Smooth muscle cell (in vitro differentiated cells): ENCODE measurements around the gene WNT7B. TPM values are rescaled to one million over a fixed set of nuclear protein-coding genes. Genes with fewer than 3 reads are reported as not detected.

Source experiments
- DNase-seq: peaks from one replicate; lab custom pipeline; 2025; ENCODE audit not compliant: unreplicated experiment; lab: John Stamatoyannopoulos, UW
- H2AFZ ChIP-seq: fragments of 200-600 bp; sonication (generic); 2 replicates; pipeline ENCODE4 v1.6.0; 2016; ENCODE audit warnings: antibody characterized with exemption, low read depth, mild to moderate bottlenecking
- H3F3A ChIP-seq: fragments of 200-600 bp; sonication (generic); 2 replicates; pipeline ENCODE4 v1.6.0; 2017; ENCODE audit warnings: antibody characterized with exemption, low read depth
- H3K27ac ChIP-seq: fragments of 200-600 bp; sonication (generic); 2 replicates; pipeline ENCODE4 v1.5.1; 2016; ENCODE audit warnings: low read depth, mild to moderate bottlenecking
- H3K27me3 ChIP-seq: fragments of 200-600 bp; sonication (generic); 2 replicates; pipeline ENCODE4 v1.6.1; 2016; ENCODE audit warnings: low read depth, mild to moderate bottlenecking
- H3K36me3 ChIP-seq: fragments of 200-600 bp; sonication (generic); 2 replicates; pipeline ENCODE4 v1.5.1; 2016; ENCODE audit warnings: low read depth
- H3K4me1 ChIP-seq: fragments of 200-600 bp; sonication (generic); 2 replicates; pipeline ENCODE4 v1.5.1; 2016; ENCODE audit warnings: low read depth
- H3K4me2 ChIP-seq: fragments of 200-600 bp; sonication (generic); 2 replicates; pipeline ENCODE4 v1.6.0; 2016; ENCODE audit warnings: mild to moderate bottlenecking
- H3K4me3 ChIP-seq: fragments of 200-600 bp; sonication (generic); 2 replicates; pipeline ENCODE4 v1.5.1; 2016; ENCODE audit warnings: mild to moderate bottlenecking
- H3K79me2 ChIP-seq: fragments of 200-600 bp; sonication (generic); 2 replicates; pipeline ENCODE4 v1.6.0; 2016; ENCODE audit warnings: low read depth, mild to moderate bottlenecking
- H3K9ac ChIP-seq: fragments of 200-600 bp; sonication (generic); 2 replicates; pipeline ENCODE4 v1.6.0; 2016; ENCODE audit warnings: low read depth
- H3K9me3 ChIP-seq: fragments of 200-600 bp; sonication (generic); replicated peaks from 2 replicates; pipeline ENCODE4 v1.5.1; 2016; ENCODE audit warnings: low read depth
- H4K20me1 ChIP-seq: fragments of 200-600 bp; sonication (generic); 2 replicates; pipeline ENCODE4 v1.6.0; 2016; ENCODE audit warnings: low read depth
- WGBS: methylation state at CpG from one replicate; pipeline ENCODE4 v1.1.7; 2016; ENCODE audit warnings: low lambda C conversion rate; 5-methylcytosine and 5-hydroxymethylcytosine counted together
- polyA plus RNA-seq: library from polyadenylated mRNA; unstranded; fragments of >200 nt; fragmentation: Nextera tagmentation; extraction: Ambion mirVana; gene quantifications from 2 replicates; pipeline ENCODE4 v1.2.1, GENCODE V29; 2016
- total RNA-seq: library from RNA; depleted of rRNA; stranded (reverse); fragments of >200 nt; gene quantifications from 2 replicates; pipeline ENCODE4 v1.2.3, GENCODE V29; 2014
- TF ChIP-seq, protein P1 (sequence below): fragments of 200-600 bp; sonication (generic); IDR thresholded peaks from 2 replicates; pipeline ENCODE4 v1.5.1; 2017; ENCODE audit warnings: borderline replicate concordance, mild to moderate bottlenecking, antibody characterized with exemption; ENCODE audit not compliant: insufficient read depth, poor library complexity, severe bottlenecking

The WNT7B gene
- total and polyA plus RNA-seq, 2 experiments from 2014 or later, result 0.69 to 1.6 TPM

- H3K27me3 ChIP-seq, result no peaks in the 10 kb centered on the region
- H3K4me3 ChIP-seq, result no peak overlapping the region
- 56% methylated on average over 7 of the region's 7 CpGs for WGBS
- no peaks in the 10 kb centered on the region for H3K79me2 ChIP-seq
- H4K20me1 ChIP-seq, result no peaks in the 10 kb centered on the region
- H3K9me3 ChIP-seq, result no peaks in the 10 kb centered on the region
- no peak overlapping the region for H3K27ac ChIP-seq
- no peak overlapping the region for H3K9ac ChIP-seq
- H3K4me2 ChIP-seq, result no peak overlapping the region
- H2AFZ ChIP-seq, result no peak overlapping the region
- peaks cover 7% of the 10 kb centered on the region for H3K4me1 ChIP-seq
- DNase-seq, result no peak
- H3K36me3 ChIP-seq, result no peaks in the 10 kb centered on the region
- H3F3A ChIP-seq, result no peaks in the 10 kb centered on the region
- TF ChIP-seq, protein P1, sequence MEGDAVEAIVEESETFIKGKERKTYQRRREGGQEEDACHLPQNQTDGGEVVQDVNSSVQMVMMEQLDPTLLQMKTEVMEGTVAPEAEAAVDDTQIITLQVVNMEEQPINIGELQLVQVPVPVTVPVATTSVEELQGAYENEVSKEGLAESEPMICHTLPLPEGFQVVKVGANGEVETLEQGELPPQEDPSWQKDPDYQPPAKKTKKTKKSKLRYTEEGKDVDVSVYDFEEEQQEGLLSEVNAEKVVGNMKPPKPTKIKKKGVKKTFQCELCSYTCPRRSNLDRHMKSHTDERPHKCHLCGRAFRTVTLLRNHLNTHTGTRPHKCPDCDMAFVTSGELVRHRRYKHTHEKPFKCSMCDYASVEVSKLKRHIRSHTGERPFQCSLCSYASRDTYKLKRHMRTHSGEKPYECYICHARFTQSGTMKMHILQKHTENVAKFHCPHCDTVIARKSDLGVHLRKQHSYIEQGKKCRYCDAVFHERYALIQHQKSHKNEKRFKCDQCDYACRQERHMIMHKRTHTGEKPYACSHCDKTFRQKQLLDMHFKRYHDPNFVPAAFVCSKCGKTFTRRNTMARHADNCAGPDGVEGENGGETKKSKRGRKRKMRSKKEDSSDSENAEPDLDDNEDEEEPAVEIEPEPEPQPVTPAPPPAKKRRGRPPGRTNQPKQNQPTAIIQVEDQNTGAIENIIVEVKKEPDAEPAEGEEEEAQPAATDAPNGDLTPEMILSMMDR, result no peak
Measured at GRCh38 chr22:45987136-45987861, 10.3 kb upstream of the WNT7B start.

DNA sequence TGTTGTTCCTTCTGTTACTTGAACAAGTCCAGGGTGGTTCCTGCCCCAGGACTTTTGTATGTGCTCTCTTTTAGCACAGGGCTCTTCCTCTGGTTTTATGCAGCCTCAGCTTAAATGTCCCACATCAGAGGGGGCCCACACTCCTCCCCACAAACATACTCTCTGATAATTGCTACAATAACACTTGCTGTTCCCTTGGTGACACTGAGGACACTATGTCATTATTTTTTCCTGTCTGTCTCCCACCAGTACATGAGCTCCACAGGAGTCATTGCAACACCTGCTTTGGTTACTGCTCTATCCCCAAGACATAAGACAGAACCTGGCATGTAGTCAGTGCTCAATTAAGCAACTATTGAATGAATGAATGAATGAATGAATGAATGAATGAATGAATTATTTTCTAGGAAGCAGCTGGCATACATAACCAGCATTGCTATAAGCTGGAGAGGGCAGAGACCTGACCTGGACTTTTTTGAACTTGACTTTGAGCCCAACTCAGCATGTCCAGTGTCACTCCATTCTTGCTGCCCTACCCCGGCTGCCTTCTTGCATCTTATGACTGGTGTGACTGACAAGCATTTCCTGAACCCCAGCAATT, 7.5 kb upstream of the WNT7B start:
- Histone ChIP-seq H3K9me3 (no peaks in the 10 kb centered on the region), H3K9ac (no peak overlapping the region), H2AFZ (no peak overlapping the region), H3F3A (no peaks in the 10 kb centered on the region), H3K79me2 (no peaks in the 10 kb centered on the region), H4K20me1 (no peaks in the 10 kb centered on the region), H3K4me1 (peaks cover 7% of the 10 kb centered on the region), H3K36me3 (no peaks in the 10 kb centered on the region), H3K27me3 (no peaks in the 10 kb centered on the region), H3K4me2 (no peak overlapping the region), H3K4me3 (no peak overlapping the region), H3K27ac (no peak overlapping the region)
- TF ChIP-seq, protein P1, result no peak
- DNase-seq, result no peak
- 100% methylated on average over 1 of the region's 1 CpG for WGBS

GRCh38 chr22:45983797-45984196, 6.8 kb upstream of the WNT7B start:
- Histone ChIP-seq H4K20me1 (no peaks in the 10 kb centered on the region), H3F3A (no peaks in the 10 kb centered on the region), H3K36me3 (no peaks in the 10 kb centered on the region), H3K27ac (no peak overlapping the region), H3K27me3 (no peaks in the 10 kb centered on the region), H3K4me1 (peaks cover 7% of the 10 kb centered on the region), H3K4me3 (no peak overlapping the region), H3K4me2 (no peak overlapping the region), H3K9ac (no peak overlapping the region), H2AFZ (no peak overlapping the region), H3K9me3 (no peaks in the 10 kb centered on the region), H3K79me2 (no peaks in the 10 kb centered on the region)
- 89% methylated on average over 5 of the region's 5 CpGs for WGBS
- no peak for DNase-seq
- TF ChIP-seq, protein P1, result no peak
